Stimulated activated CD4-positive, alpha-beta T cell treated with anti-CD3 and anti-CD28 coated beads, Interleukin-1b, Interleukin-23, amount 100 ng/mL, for 48 hours (primary cell): ENCODE results near the gene DIO3.
"Not testable (repeated sequence)": the region's sequence is repeated elsewhere in the genome, so short reads cannot be mapped to it uniquely, and the experiment has no call there.

Experiments
- DNase-seq: peaks from one replicate; pipeline ENCODE4 v3.0.0-alpha.2; 2020

Gene DIO3

DNA sequence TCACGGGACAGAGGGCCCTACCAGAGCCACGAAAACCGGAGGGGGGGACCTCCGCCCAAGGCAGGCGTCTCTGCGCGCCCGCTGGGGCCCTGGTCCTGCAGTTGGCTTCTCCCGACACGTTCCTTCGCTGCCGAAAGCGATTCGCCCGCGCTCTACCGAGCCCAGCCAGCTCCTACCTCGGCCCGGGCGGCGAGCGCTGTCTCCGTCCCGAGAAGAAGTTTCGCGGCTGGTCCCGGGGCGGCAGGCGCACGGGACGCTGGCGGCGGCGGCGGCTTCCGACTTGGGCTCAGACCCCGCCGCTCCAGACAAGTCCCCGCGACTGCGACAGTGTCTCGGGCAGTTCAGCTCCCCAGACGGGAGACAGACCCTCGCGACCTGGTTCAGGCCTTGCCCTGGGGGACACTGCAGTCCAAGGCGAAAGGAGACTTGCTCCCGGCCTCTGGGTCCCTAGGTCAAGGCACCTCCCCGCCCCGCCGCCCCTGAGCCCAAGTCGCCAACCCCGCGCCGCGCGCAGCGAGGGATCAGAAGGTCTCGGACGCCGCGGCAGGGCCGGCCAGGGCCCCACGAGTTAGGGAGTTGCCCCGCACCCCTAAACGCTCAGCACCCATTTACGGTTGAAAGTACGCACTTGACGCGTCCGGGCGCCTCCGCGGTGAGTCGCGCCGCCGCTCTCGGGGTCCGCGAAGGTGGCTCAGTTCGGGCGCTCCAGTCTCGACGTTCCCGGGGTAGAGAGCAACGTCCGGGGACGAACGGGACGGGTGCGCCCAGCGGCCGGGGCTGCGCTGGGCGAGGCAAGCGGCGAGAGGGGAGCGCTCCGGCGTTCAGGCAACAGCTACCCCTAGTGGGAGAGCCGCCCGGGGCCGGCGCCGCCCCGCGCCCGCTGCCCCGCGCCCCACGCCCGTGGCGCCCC lies 1.4 kb upstream of the DIO3 start:
- no peak for DNase-seq

DNA sequence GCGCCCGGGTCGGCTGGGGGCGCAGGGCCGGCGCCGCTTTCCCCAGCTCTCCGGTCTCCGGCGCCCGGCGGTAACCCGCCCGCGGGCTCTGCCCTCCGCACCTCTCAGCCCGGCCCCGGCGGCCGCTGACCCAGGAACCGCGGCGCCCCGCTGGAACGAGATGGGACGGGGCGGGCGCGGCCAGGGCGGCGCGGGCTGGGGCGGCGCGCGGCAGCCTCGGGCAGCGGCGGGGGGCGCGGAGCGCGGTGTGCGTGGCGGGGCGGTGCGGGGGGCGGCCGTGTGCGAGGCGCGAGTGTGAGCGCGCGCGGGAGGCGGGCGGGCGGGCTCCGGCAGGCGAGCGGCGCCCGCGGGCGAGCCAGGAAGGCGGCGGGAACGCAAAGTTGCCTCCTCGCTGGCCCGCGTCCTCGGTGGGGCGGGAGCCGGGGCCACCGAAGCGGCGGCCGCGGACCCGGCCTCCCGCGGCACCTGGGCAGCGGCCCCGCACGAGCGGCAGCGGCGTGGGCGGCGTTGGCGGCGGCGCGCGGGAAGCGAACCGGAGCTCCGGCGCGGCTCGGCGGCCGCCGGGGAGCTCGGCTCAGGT lies 671 bp upstream of the DIO3 start:
- no peak for DNase-seq

GRCh38 chr14:101561897-101562490 lies 699 bp downstream of the DIO3 start:
- DNase-seq = no peak

- DNase-seq = no peak
These were observed 1.5 kb downstream of the DIO3 start for GRCh38 chr14:101562659-101563351.

DNA sequence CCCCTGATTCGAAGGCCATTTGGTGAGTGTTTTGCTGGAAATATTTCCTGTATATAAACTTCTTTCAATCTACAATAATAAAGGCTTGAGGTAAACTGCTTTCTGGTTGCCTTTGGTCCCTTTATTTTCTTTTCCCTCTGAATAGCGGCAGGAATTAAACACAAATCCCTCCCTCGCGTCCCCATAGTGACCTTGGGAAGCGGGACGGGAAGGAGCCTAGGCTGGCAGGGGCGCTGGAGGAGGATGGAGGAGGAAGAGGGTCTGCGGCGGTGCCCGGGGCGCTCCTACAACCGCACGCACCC lies 2.0 kb downstream of the DIO3 start:
- no peak for DNase-seq

- DNase-seq = no peak
These were observed 2.6 kb downstream of the DIO3 start for GRCh38 chr14:101563654-101564443.

- DNase-seq = no peak
These were observed 3.1 kb downstream of the DIO3 start for GRCh38 chr14:101564444-101564776.

DNA sequence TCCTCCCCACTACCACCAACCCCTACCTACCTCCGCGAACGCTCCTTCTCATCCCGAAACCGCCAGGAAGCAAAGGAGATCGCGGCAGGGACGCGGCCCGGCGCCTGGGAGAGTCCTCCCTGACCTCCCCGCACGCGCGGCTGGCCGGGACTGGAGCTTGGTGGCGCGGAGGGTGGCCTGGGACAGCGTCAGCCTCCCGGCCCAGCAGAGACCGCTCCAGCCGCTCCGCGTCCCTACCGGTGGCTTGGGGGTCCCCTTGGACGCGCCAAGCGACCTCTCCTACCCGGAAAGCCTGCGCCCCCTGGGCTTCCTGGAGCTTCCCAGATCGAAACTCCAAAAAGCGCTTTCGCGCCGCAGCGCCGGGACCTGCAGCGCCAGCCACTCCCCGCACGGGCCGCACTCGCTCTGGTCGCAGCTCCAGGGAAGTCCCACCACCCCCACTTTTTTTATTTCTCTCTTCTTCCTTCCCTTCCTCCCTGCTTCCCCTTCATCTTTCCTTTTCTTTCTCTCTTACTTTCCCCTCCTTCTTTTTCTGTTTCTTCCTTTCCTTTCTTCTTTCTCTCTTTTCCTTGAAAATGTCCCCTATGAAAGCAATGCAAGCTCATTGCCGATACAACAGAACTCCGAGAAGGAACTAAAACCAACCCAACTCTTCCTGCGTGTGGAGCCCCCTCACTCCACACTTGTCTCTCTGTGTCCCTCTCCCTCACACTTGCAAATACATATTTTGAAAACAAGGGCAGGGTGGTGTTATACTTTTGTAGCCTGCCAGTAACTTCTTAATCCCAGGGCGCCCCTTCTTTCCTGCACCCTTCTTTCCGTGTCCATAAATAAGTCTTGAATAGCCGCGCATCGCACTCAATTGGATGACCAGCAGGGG lies 3.8 kb downstream of the DIO3 start:
- no peak for DNase-seq

GRCh38 chr14:101567252-101567651 lies 6.0 kb downstream of the DIO3 start:
- DNase-seq = no peak

GRCh38 chr14:101571004-101571403 lies 9.7 kb downstream of the DIO3 start:
- no peak for DNase-seq

- DNase-seq = not testable (repeated sequence)
These were observed 11.2 kb downstream of the DIO3 start for GRCh38 chr14:101572526-101572925.

GRCh38 chr14:101573289-101573688 lies 12.0 kb downstream of the DIO3 start:
- DNase-seq = no peak

- no peak for DNase-seq
These were observed 14.3 kb downstream of the DIO3 start for GRCh38 chr14:101575581-101575980.

- no peak for DNase-seq
These were observed 16.1 kb downstream of the DIO3 start for GRCh38 chr14:101577221-101577909.

- no peak for DNase-seq
These were observed 17.2 kb downstream of the DIO3 start for GRCh38 chr14:101578489-101578888.

DNA sequence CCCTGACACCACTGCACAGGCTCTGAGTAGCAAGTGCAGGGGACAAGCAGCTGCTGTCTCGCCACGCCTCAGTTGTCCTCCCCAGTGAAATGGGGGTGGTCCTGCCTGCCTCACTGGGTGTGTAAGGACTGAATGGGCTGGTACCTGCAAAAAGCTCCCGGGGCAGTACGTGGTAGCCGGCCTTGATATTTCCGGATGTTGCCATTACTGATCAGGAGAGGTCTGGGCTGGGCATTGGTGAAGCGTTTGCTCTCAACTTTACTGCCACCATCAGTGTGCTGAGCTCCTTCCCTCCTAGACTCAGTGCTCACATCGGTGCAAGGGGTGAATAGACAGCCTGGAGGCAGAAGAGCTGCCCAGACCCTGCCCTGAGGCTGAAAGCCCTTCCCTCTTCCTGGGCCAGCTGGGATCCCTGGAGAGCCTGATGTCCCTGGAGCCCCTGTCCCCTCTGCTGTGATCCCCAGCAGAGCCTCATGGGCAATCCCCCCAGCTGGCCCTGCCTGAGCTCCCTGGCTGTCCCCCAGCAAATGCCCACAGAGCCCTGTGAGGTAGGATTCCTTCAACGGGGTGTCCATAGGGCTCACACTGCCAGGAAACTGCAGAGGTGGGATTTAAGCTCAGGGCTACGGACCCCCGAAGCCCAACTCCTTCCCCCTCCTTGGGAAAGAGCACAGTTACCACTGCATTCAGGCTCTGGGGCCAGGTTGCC lies 18.2 kb downstream of the DIO3 start:
- no peak for DNase-seq

- no peak for DNase-seq
These were observed 20.5 kb downstream of the DIO3 start for GRCh38 chr14:101581806-101582205.

GRCh38 chr14:101582294-101582693 lies 21.0 kb downstream of the DIO3 start:
- no peak for DNase-seq

DNA sequence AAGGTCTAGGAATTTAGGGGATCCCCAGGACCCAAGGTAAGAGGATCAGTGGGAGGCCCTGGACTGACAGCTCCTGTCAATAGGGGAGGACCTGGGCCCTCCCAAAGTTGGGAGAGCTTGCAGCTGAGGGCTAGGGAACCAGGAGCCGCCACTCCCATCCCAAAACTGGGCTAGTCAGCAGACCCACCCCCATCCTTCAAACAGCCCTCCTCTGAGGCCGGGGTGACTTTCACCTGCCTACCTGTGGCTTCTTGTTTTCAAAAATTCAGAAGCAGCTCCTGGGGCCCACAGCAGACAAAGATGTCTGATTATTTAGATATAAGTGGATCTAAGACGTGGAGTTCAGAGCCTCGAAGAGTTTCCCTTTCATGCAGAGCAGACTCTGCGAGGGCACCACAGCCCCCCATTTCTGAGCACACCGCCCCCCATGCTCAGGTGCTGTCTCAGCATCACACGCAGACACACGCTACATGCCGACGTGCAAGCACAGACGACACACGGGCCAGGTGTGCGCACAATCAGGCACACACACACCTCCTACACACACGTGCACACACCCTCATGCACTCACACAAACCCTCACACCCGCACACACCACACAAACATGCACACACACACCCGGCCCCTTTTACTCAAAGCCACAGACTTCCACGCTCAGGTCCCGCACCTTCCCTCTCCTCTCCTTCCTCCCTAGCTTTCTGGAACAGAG lies 21.9 kb downstream of the DIO3 start:
- DNase-seq = no peak

DNA sequence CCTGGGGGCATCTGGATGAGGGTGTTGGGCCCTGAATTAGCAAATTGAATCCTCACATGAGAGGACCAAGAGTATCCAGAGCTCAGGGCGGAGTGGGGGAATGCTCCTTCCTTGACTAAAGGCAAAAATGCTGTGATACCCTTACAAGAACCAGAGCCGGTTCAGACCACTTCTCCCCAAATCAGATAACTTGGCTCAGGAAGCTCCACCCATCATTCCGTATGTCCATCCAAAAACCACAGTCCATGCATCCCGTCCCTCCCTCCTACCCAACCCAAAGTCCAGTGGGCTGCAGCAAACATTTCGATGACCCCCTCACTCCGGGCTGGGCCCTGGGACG lies 22.4 kb downstream of the DIO3 start:
- DNase-seq = no peak
